Esophagus squamous epithelium (tissue), 4 donors: ENCODE data around the gene HORMAD2.

ENCODE experiments used
- POLR2A ChIP-seq, 4 donors: fragments of 450-650 bp; IDR thresholded peaks; one replicate each; pipeline ENCODE4 v1.6.1; 2017; ENCODE audit warnings: antibody characterized with exemption in 4 of 4, mild to moderate bottlenecking in 4 of 4, moderate library complexity in 3 of 4
- TF ChIP-seq, protein P1 (sequence below), 6 experiments: fragments of 450-650 bp in 4 of 6; fragments of 200-600 bp in 2 of 6; sonication (generic) in 2 of 6; IDR thresholded peaks; one replicate each; pipeline ENCODE4 v1.5.1; 2016 to 2019; ENCODE audit warnings: antibody characterized with exemption in 6 of 6, mild to moderate bottlenecking in 4 of 6, moderate library complexity in 4 of 6

- TF ChIP-seq, protein P1, sequence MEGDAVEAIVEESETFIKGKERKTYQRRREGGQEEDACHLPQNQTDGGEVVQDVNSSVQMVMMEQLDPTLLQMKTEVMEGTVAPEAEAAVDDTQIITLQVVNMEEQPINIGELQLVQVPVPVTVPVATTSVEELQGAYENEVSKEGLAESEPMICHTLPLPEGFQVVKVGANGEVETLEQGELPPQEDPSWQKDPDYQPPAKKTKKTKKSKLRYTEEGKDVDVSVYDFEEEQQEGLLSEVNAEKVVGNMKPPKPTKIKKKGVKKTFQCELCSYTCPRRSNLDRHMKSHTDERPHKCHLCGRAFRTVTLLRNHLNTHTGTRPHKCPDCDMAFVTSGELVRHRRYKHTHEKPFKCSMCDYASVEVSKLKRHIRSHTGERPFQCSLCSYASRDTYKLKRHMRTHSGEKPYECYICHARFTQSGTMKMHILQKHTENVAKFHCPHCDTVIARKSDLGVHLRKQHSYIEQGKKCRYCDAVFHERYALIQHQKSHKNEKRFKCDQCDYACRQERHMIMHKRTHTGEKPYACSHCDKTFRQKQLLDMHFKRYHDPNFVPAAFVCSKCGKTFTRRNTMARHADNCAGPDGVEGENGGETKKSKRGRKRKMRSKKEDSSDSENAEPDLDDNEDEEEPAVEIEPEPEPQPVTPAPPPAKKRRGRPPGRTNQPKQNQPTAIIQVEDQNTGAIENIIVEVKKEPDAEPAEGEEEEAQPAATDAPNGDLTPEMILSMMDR (IDR thresholded peaks at IDR 0.05): no peak
- TF ChIP-seq POLR2A (IDR thresholded peaks at IDR 0.05): no peak
Observed at GRCh38 chr22:30158277-30158676, 78.0 kb downstream of the HORMAD2 start.
